CD4-positive, alpha-beta T cell treated with Interferon alpha-2 for 1 hour (primary cell): ENCODE measurements around the gene TMEM236.
"Not testable (repeated sequence)": the region's sequence is repeated elsewhere in the genome, so short reads cannot be mapped to it uniquely, and the experiment has no call there.

Source experiments
- DNase-seq, 2 donors: peaks; one replicate each; pipeline ENCODE4 v3.0.0-alpha.2; 2020 to 2022

TMEM236 gene

GRCh38 chr10:17751781-17752445 is at the start of gene TMEM236:
TMEM236 (plus strand) TSS chr10:17752201; CDS start chr10:17752296, 95 bp downstream.
- no peak for DNase-seq

GRCh38 chr10:17703706-17704105 is 48.3 kb upstream of the TMEM236 start:
- DNase-seq, result no peak

GRCh38 chr10:17708821-17709220 is 43.2 kb upstream of the TMEM236 start:
- no peak for DNase-seq

- no peak for DNase-seq
Observed at GRCh38 chr10:17709492-17709891, 42.5 kb upstream of the TMEM236 start.

- DNase-seq, result no peak
Observed at GRCh38 chr10:17710181-17710580, 41.8 kb upstream of the TMEM236 start.

- no peak for DNase-seq
Observed at GRCh38 chr10:17712053-17712452, 39.9 kb upstream of the TMEM236 start.

- no peak for DNase-seq
Observed at GRCh38 chr10:17712717-17713471, 39.1 kb upstream of the TMEM236 start.

- no peak for DNase-seq
Observed at GRCh38 chr10:17713758-17714157, 38.2 kb upstream of the TMEM236 start.

- no peak for DNase-seq
Observed at GRCh38 chr10:17716161-17716560, 35.8 kb upstream of the TMEM236 start.

GRCh38 chr10:17722317-17723014 is 29.5 kb upstream of the TMEM236 start:
- not testable (repeated sequence) for DNase-seq

- DNase-seq, result no peak
Observed at GRCh38 chr10:17725703-17726102, 26.3 kb upstream of the TMEM236 start.

- DNase-seq, result no peak
Observed at GRCh38 chr10:17729630-17730029, 22.4 kb upstream of the TMEM236 start.

- no peak for DNase-seq
Observed at GRCh38 chr10:17730667-17731066, 21.3 kb upstream of the TMEM236 start.

GRCh38 chr10:17731331-17732020 is 20.5 kb upstream of the TMEM236 start:
- DNase-seq, result no peak

- DNase-seq, result no peak
Observed at GRCh38 chr10:17733620-17734019, 18.4 kb upstream of the TMEM236 start.

GRCh38 chr10:17734432-17735080 is 17.4 kb upstream of the TMEM236 start:
- no peak for DNase-seq

GRCh38 chr10:17735166-17735941 is 16.6 kb upstream of the TMEM236 start:
- DNase-seq, result no peak

- DNase-seq, result no peak
Observed at GRCh38 chr10:17736223-17736622, 15.8 kb upstream of the TMEM236 start.

GRCh38 chr10:17737027-17737965 is 14.7 kb upstream of the TMEM236 start:
- DNase-seq, result peak in 1 of 2 donors; percentile 45

GRCh38 chr10:17740668-17741067 is 11.3 kb upstream of the TMEM236 start:
- DNase-seq, result no peak

- peak; percentile 56 to 71 for DNase-seq
Observed at GRCh38 chr10:17742918-17743317, 9.1 kb upstream of the TMEM236 start.
